HepG2 (cell line): ENCODE data around the gene HID1. TPM values are rescaled to one million over a fixed set of nuclear protein-coding genes. Genes with fewer than 3 reads are reported as not detected.

Experiments used
- ASH2L ChIP-seq: fragments of 300-600, 200-600 bp; sonication (generic); IDR thresholded peaks from 2 replicates; pipeline ENCODE4 v1.7.0; 2017; ENCODE audit warnings: low read depth, mild to moderate bottlenecking, moderate library complexity, mixed read lengths, low read length; ENCODE audit not compliant: insufficient read length
- ATF1 ChIP-seq: IDR thresholded peaks from 2 replicates; pipeline ENCODE4 v1.6.1; 2016; ENCODE audit warnings: mild to moderate bottlenecking, control low read depth
- CAMTA2 ChIP-seq: sonication (generic); formaldehyde crosslinking; IDR thresholded peaks from 2 replicates; pipeline ENCODE4 v1.4.0; 2020; ENCODE audit warnings: mild to moderate bottlenecking, missing genetic modification reagents, borderline replicate concordance
- FOXO1 ChIP-seq: sonication (generic); formaldehyde crosslinking; IDR thresholded peaks from 2 replicates; pipeline ENCODE4 v1.4.0; 2020; ENCODE audit warnings: missing genetic modification reagents
- GABPA ChIP-seq, 2 experiments: IDR thresholded peaks; 2 replicates each; pipeline ENCODE4 v1.6.1; 2011 to 2016; ENCODE audit warnings: low read depth in 2 of 2, low read length in 1 of 2, missing biosample characterization in 1 of 2, missing genetic modification characterization in 1 of 2
- HDAC6 ChIP-seq: fragments of 200-600 bp; sonication (generic); IDR thresholded peaks from 2 replicates; pipeline ENCODE4 v1.7.0; 2017; ENCODE audit warnings: mild to moderate bottlenecking, antibody characterized with exemption, low read length, low read depth
- HHEX ChIP-seq: IDR thresholded peaks from 2 replicates; pipeline ENCODE4 v1.6.1; 2016; ENCODE audit warnings: control low read depth
- HIVEP1 ChIP-seq: sonication (generic); formaldehyde crosslinking; IDR thresholded peaks from 2 replicates; pipeline ENCODE4 v1.4.0; 2020; ENCODE audit warnings: mild to moderate bottlenecking, missing genetic modification reagents
- MTA1 ChIP-seq: sonication (generic); formaldehyde crosslinking; IDR thresholded peaks from 2 replicates; pipeline ENCODE4 v1.4.0; 2020; ENCODE audit warnings: missing genetic modification reagents, mild to moderate bottlenecking, borderline replicate concordance
- NR2C2 ChIP-seq: sonication (generic); formaldehyde crosslinking; IDR thresholded peaks from 2 replicates; pipeline ENCODE4 v1.4.0; 2020; ENCODE audit warnings: missing genetic modification reagents, mild to moderate bottlenecking, moderate library complexity, borderline replicate concordance
- NR2F2 ChIP-seq: IDR thresholded peaks from 2 replicates; pipeline ENCODE4 v1.6.1; 2012; ENCODE audit warnings: low read depth, inconsistent platforms, borderline replicate concordance
- REL ChIP-seq: sonication (generic); formaldehyde crosslinking; conservative IDR thresholded peaks from 2 replicates; pipeline ENCODE4 v1.8.0; 2022; ENCODE audit warnings: mild to moderate bottlenecking, missing genetic modification reagents, moderate library complexity
- SCMH1 ChIP-seq: sonication (generic); formaldehyde crosslinking; IDR thresholded peaks from 2 replicates; pipeline ENCODE4 v1.9.0; 2021; ENCODE audit warnings: missing genetic modification reagents, mild to moderate bottlenecking, borderline replicate concordance
- TOE1 ChIP-seq: sonication (generic); formaldehyde crosslinking; IDR thresholded peaks from 2 replicates; pipeline ENCODE4 v1.4.0; 2020; ENCODE audit warnings: mild to moderate bottlenecking, missing genetic modification reagents
- ZNF234 ChIP-seq: sonication (generic); formaldehyde crosslinking; conservative IDR thresholded peaks from 2 replicates; pipeline ENCODE4 v1.5.1; 2020; ENCODE audit warnings: mild to moderate bottlenecking, missing genetic modification reagents
- ZNF24 ChIP-seq: fragments of 450-650 bp; IDR thresholded peaks from 2 replicates; pipeline ENCODE4 v1.6.1; 2017; ENCODE audit warnings: antibody characterized with exemption, mild to moderate bottlenecking
- ZNF329 ChIP-seq: sonication (generic); formaldehyde crosslinking; IDR thresholded peaks from 2 replicates; pipeline ENCODE4 v1.9.0; 2021; ENCODE audit warnings: low read depth, mild to moderate bottlenecking, missing genetic modification reagents
- ZNF569 ChIP-seq: sonication (generic); formaldehyde crosslinking; IDR thresholded peaks from 2 replicates; pipeline ENCODE4 v1.5.0; 2020; ENCODE audit warnings: mild to moderate bottlenecking, missing genetic modification reagents, moderate library complexity, borderline replicate concordance
- polyA plus RNA-seq, 8 experiments: library from polyadenylated mRNA; depleted of rRNA in 3 of 8; stranded (reverse) in 7 of 8; unstranded in 1 of 8; fragments of >200 nt; fragmentation: Illumina TruSeq in 4 of 8; extraction: Trizol in 4 of 8; gene quantifications; 2 replicates each; pipeline versions ENCODE4 v1.2.1 to v1.2.3, GENCODE V29; 2011 to 2016; ENCODE audit warnings: low read depth in 4 of 8, missing spikeins in 1 of 8, mixed read lengths in 1 of 8; ENCODE audit not compliant: insufficient read depth in 1 of 8
- total RNA-seq, 5 experiments: library from RNA; depleted of rRNA; stranded (reverse); fragments of >200 nt; fragmentation: Illumina TruSeq; extraction: Trizol; gene quantifications; 2 replicates each; pipeline ENCODE4 v1.2.3, GENCODE V29; 2016; ENCODE audit warnings: low read depth in 1 of 5
- TF ChIP-seq, protein P1 (sequence below): sonication (generic); formaldehyde crosslinking; IDR thresholded peaks from 2 replicates; pipeline ENCODE4 v1.4.0; 2020; ENCODE audit warnings: low read depth, mild to moderate bottlenecking, missing genetic modification reagents
- TF ChIP-seq, protein P2 (sequence below): sonication (generic); formaldehyde crosslinking; IDR thresholded peaks from 2 replicates; pipeline ENCODE4 v1.4.0; 2020; ENCODE audit warnings: missing genetic modification reagents
- TF ChIP-seq, protein P3 (sequence below): sonication (generic); formaldehyde crosslinking; IDR thresholded peaks from 2 replicates; pipeline ENCODE4 v1.4.0; 2020; ENCODE audit warnings: mild to moderate bottlenecking, missing genetic modification reagents
- TF ChIP-seq, protein P4 (sequence below): IDR thresholded peaks from 2 replicates; pipeline ENCODE4 v1.6.1; 2012; ENCODE audit warnings: inconsistent platforms

Gene HID1
- total and polyA plus RNA-seq, 2 of the 13 experiments (the other 11 are each of a cell fraction or from before 2014, with no cell fraction given) = 2.1 to 10.6 TPM

DNA sequence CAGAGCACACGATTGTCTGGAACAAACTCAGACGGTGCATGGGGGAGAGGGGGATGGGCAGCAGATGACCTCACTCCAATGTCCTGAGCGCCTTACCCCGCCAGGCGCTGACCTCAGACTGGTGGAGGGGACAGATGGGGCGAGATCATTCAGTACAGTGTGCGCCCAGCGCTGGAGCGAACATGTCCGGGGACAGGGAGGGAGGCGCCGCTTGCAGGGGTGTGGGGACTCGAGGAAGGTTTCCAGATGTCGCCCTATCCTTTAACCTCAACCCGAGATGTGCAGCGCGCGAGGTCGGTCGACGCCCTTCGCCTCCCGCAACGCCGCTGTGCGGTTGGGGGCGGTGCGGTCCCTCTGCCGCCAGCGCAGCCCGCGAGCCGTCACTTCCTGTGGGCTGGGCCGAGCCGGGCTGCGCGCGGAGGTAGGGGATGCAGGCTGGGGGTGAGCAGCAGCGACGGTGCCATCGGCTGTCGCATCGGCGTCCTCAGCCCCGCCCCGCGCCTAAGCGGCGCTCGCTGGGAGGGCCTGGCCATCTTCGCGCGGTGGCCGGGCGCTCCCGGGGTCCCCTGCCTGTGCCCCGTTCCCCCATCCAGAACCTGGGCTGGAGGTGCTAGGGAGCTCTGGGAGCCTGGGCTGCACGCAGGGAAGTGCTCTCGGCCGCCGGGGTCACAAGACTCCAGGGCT lies 9.6 kb upstream of the HID1 start (continued):
- TF ChIP-seq HDAC6 = no peak
- TF ChIP-seq ZNF569 = no peak
- no peak; the same call in 1 of the 2 replicates for TF ChIP-seq TOE1 (CRISPR knock-in tag)
- TF ChIP-seq FOXO1 (CRISPR knock-in tag) = peak; percentile 20; the same call in 1 of the 2 replicates
- TF ChIP-seq ZNF329 (CRISPR knock-in tag) = peak; percentile 89
- no peak for TF ChIP-seq ATF1 (CRISPR knock-in tag)
- TF ChIP-seq MTA1 = peak; percentile 90
- TF ChIP-seq ZNF24 = no peak
- TF ChIP-seq ZNF234 (CRISPR knock-in tag) = 0 out of 2 replicates have a peak, but pooled peaks have one; percentile 17
- peak; percentile 38; the same call in 1 of the 2 replicates for TF ChIP-seq NR2F2
- no peak for TF ChIP-seq REL (CRISPR knock-in tag)
- peak; percentile 95; the same call in 1 of the 2 replicates for TF ChIP-seq CAMTA2 (CRISPR knock-in tag)
- peak; percentile 81 for TF ChIP-seq ASH2L
- TF ChIP-seq, protein P1, sequence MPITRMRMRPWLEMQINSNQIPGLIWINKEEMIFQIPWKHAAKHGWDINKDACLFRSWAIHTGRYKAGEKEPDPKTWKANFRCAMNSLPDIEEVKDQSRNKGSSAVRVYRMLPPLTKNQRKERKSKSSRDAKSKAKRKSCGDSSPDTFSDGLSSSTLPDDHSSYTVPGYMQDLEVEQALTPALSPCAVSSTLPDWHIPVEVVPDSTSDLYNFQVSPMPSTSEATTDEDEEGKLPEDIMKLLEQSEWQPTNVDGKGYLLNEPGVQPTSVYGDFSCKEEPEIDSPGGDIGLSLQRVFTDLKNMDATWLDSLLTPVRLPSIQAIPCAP (CRISPR knock-in tag) = 0 out of 2 replicates have a peak, but pooled peaks have one; percentile 71
- peak; percentile 74 for TF ChIP-seq GABPA (IDR thresholded peaks at IDR 0.05; ENCODE audit: low read depth, low read length)
- peak; percentile 81 for TF ChIP-seq GABPA (CRISPR knock-in tag; IDR thresholded peaks at IDR 0.05; ENCODE audit: low read depth)
- TF ChIP-seq, protein P2, sequence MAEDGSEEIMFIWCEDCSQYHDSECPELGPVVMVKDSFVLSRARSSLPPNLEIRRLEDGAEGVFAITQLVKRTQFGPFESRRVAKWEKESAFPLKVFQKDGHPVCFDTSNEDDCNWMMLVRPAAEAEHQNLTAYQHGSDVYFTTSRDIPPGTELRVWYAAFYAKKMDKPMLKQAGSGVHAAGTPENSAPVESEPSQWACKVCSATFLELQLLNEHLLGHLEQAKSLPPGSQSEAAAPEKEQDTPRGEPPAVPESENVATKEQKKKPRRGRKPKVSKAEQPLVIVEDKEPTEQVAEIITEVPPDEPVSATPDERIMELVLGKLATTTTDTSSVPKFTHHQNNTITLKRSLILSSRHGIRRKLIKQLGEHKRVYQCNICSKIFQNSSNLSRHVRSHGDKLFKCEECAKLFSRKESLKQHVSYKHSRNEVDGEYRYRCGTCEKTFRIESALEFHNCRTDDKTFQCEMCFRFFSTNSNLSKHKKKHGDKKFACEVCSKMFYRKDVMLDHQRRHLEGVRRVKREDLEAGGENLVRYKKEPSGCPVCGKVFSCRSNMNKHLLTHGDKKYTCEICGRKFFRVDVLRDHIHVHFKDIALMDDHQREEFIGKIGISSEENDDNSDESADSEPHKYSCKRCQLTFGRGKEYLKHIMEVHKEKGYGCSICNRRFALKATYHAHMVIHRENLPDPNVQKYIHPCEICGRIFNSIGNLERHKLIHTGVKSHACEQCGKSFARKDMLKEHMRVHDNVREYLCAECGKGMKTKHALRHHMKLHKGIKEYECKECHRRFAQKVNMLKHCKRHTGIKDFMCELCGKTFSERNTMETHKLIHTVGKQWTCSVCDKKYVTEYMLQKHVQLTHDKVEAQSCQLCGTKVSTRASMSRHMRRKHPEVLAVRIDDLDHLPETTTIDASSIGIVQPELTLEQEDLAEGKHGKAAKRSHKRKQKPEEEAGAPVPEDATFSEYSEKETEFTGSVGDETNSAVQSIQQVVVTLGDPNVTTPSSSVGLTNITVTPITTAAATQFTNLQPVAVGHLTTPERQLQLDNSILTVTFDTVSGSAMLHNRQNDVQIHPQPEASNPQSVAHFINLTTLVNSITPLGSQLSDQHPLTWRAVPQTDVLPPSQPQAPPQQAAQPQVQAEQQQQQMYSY (CRISPR knock-in tag) = 0 out of 2 replicates have a peak, but pooled peaks have one; percentile 5
- TF ChIP-seq, protein P3, sequence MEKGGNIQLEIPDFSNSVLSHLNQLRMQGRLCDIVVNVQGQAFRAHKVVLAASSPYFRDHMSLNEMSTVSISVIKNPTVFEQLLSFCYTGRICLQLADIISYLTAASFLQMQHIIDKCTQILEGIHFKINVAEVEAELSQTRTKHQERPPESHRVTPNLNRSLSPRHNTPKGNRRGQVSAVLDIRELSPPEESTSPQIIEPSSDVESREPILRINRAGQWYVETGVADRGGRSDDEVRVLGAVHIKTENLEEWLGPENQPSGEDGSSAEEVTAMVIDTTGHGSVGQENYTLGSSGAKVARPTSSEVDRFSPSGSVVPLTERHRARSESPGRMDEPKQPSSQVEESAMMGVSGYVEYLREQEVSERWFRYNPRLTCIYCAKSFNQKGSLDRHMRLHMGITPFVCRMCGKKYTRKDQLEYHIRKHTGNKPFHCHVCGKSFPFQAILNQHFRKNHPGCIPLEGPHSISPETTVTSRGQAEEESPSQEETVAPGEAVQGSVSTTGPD (CRISPR knock-in tag) = no peak
- no peak for TF ChIP-seq HHEX
- no peak for TF ChIP-seq HIVEP1 (CRISPR knock-in tag)
- TF ChIP-seq NR2C2 = peak; percentile 82
- TF ChIP-seq, protein P4, sequence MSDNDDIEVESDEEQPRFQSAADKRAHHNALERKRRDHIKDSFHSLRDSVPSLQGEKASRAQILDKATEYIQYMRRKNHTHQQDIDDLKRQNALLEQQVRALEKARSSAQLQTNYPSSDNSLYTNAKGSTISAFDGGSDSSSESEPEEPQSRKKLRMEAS = peak; percentile 94
- TF ChIP-seq SCMH1 (CRISPR knock-in tag) = no peak
